BJ (cell line): ENCODE results near the gene AK5. TPM values are rescaled to one million over a fixed set of nuclear protein-coding genes. Genes with fewer than 3 reads are reported as not detected.

ENCODE experiments used
- CTCF ChIA-PET: fragments of 350-600 bp; formaldehyde crosslinking; extraction: SDS; loops from one replicate; lab custom pipeline; 2021; ENCODE audit warnings: antibody characterized with exemption, inconsistent platforms; lab: Yijun Ruan, JAX
- POLR2A ChIA-PET: fragments of 300-600 bp; sonication (Branson Sonifier 250); formaldehyde crosslinking; extraction: SDS; loops from one replicate; lab custom pipeline; 2021; ENCODE audit warnings: antibody characterized with exemption; lab: Charles Lee
- DNase-seq: peaks from one replicate; pipeline ENCODE4 v3.0.0-alpha.2; 2011; ENCODE audit warnings: low read depth
- H3K27me3 ChIP-seq: 2 replicates; pipeline ENCODE4 v1.6.0; 2011; ENCODE audit warnings: low read length; ENCODE audit not compliant: control insufficient read depth, insufficient read depth
- H3K36me3 ChIP-seq: 2 replicates; pipeline ENCODE4 v1.5.1; 2011; ENCODE audit warnings: low read length; ENCODE audit not compliant: control insufficient read depth, insufficient read depth
- H3K4me3 ChIP-seq: 2 replicates; pipeline ENCODE4 v1.5.1; 2011; ENCODE audit warnings: low read depth, mild to moderate bottlenecking, control low read depth, low read length
- polyA plus RNA-seq: library from polyadenylated mRNA; depleted of rRNA; stranded (reverse); fragments of >200 nt; gene quantifications from 2 replicates; pipeline ENCODE4 v1.2.3, GENCODE V29; 2011
- TF ChIP-seq, protein P1 (sequence below): IDR thresholded peaks from 2 replicates; pipeline ENCODE4 v1.5.1; 2011; ENCODE audit warnings: low read depth, mild to moderate bottlenecking, control low read depth, inconsistent platforms, low read length, moderate library complexity; ENCODE audit not compliant: insufficient read depth

AK5 gene
- polyA plus RNA-seq, 1 experiment = 7.8 TPM

DNA sequence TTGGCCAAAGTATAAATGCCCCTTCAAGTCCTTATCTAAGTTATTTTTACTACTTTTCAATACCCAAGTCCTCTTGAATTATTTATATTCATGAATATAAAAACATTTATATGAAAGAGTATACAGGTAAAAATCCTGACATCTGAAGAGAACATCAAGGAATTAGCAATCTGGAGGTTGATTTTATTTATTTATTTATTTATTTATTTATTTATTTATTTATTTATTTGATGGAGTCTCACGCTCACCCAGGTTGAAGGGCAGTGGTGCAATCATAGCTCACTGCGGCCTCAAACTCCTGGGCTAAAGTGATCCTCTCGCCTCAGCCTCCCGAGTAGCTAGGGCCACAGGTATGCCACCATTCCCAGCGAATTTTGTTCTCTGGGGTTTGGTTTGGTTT lies 307.4 kb downstream of the AK5 start:
- POLR2A ChIA-PET = no interaction called here
- TF ChIP-seq, protein P1, sequence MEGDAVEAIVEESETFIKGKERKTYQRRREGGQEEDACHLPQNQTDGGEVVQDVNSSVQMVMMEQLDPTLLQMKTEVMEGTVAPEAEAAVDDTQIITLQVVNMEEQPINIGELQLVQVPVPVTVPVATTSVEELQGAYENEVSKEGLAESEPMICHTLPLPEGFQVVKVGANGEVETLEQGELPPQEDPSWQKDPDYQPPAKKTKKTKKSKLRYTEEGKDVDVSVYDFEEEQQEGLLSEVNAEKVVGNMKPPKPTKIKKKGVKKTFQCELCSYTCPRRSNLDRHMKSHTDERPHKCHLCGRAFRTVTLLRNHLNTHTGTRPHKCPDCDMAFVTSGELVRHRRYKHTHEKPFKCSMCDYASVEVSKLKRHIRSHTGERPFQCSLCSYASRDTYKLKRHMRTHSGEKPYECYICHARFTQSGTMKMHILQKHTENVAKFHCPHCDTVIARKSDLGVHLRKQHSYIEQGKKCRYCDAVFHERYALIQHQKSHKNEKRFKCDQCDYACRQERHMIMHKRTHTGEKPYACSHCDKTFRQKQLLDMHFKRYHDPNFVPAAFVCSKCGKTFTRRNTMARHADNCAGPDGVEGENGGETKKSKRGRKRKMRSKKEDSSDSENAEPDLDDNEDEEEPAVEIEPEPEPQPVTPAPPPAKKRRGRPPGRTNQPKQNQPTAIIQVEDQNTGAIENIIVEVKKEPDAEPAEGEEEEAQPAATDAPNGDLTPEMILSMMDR = no peak
- CTCF ChIA-PET = interaction anchor here (0.7 kb wide), 1 partner anchor 117 kb away, joined by 3 read pairs; no protein-coding TSS in a partner anchor
- Histone ChIP-seq H3K4me3 (no peak overlapping the region), H3K36me3 (no peaks in the 10 kb centered on the region), H3K27me3 (no peaks in the 10 kb centered on the region)
- no peak for DNase-seq

GRCh38 chr1:77590651-77591050 lies 308.8 kb downstream of the AK5 start:
- no peak for DNase-seq
- TF ChIP-seq, protein P1 = no peak
- H3K36me3 ChIP-seq = no peaks in the 10 kb centered on the region
- CTCF ChIA-PET = interaction anchor here (1.1 kb wide), 1 partner anchor 13 kb away, joined by 5 read pairs; no protein-coding TSS in a partner anchor
- H3K4me3 ChIP-seq = no peak overlapping the region
- no peaks in the 10 kb centered on the region for H3K27me3 ChIP-seq
- POLR2A ChIA-PET = interaction anchor here (0.5 kb wide), 1 partner anchor 189 kb away, joined by 19 read pairs; the partner anchor contains the start of gene MIGA1

- no peak overlapping the region for H3K4me3 ChIP-seq
- DNase-seq = no peak
- ChIA-PET CTCF (interaction anchor here (0.9 to 1.5 kb wide), 3 partner anchors 13 to 52 kb away, joined by 3 to 6 read pairs (median 5); no protein-coding TSS in a partner anchor), POLR2A (no interaction called here)
- TF ChIP-seq, protein P1 = no peak
- no peaks in the 10 kb centered on the region for H3K36me3 ChIP-seq
- no peaks in the 10 kb centered on the region for H3K27me3 ChIP-seq
Observed at GRCh38 chr1:77592906-77593305, 311.1 kb downstream of the AK5 start.

- no peak for DNase-seq
- TF ChIP-seq, protein P1 = no peak
- ChIA-PET POLR2A (no interaction called here), CTCF (no interaction called here)
- H3K36me3 ChIP-seq = no peaks in the 10 kb centered on the region
- H3K4me3 ChIP-seq = no peak overlapping the region
- H3K27me3 ChIP-seq = no peaks in the 10 kb centered on the region
Observed at GRCh38 chr1:77594366-77595112, 312.7 kb downstream of the AK5 start.

- ChIA-PET CTCF (interaction anchor here (1.7 kb wide), 1 partner anchor 21 kb away, joined by 3 read pairs; no protein-coding TSS in a partner anchor), POLR2A (no interaction called here)
- Histone ChIP-seq H3K36me3 (no peaks in the 10 kb centered on the region), H3K27me3 (no peaks in the 10 kb centered on the region), H3K4me3 (no peak overlapping the region)
- TF ChIP-seq, protein P1 = no peak
- DNase-seq = no peak
Observed at GRCh38 chr1:77597310-77597709, 315.5 kb downstream of the AK5 start.
